ENCODE measurements around the gene SPCS1.
A peak's percentile ranks its signal among the peaks of the same experiment; 100 is the strongest.

Gene SPCS1

GRCh38 chr3:52707585-52707984 is 1.7 kb downstream of the SPCS1 start:
- H3K4me2 ChIP-seq (ENCODE audit: low read length): peak overlapping the region; percentile 97
- peaks cover 38% of the 10 kb centered on the region for H3K4me1 ChIP-seq (ENCODE audit: low read length)
- H2AFZ ChIP-seq (ENCODE audit: low read depth, low read length): no peak overlapping the region
- peaks cover 30% of the 10 kb centered on the region for H3K36me3 ChIP-seq (replicated peaks; ENCODE audit: low read depth, low read length)
- 0 out of 2 replicates have a peak overlapping the region, but pooled peaks have one; percentile 2 for H3K9ac ChIP-seq (ENCODE audit: low read length)
- TF ChIP-seq CTCF (IDR thresholded peaks at IDR 0.05; ENCODE audit: low read depth, low read length): no peak
- TF ChIP-seq EZH2phosphoT487 (IDR thresholded peaks at IDR 0.05; ENCODE audit: low read depth): no peak
- no peaks in the 10 kb centered on the region for H4K20me1 ChIP-seq (ENCODE audit: insufficient read depth, low read length)
- peaks cover 52% of the 10 kb centered on the region for H3K79me2 ChIP-seq (ENCODE audit: low read length)
- no peaks in the 10 kb centered on the region for H3K9me3 ChIP-seq (ENCODE audit: insufficient read depth, low read length)
- peak overlapping the region; percentile 40 for H3K27ac ChIP-seq (ENCODE audit: low read length)
- H3K27me3 ChIP-seq (ENCODE audit: low read depth, low read length): no peaks in the 10 kb centered on the region
- H3K4me3 ChIP-seq (ENCODE audit: low read length): peak overlapping the region; percentile 91

GRCh38 chr3:52710512-52710911 is 4.6 kb downstream of the SPCS1 start:
- Histone ChIP-seq H3K36me3 (replicated peaks; ENCODE audit: low read depth, low read length) (peaks cover 35% of the 10 kb centered on the region), H3K79me2 (ENCODE audit: low read length) (peaks cover 26% of the 10 kb centered on the region), H3K27ac (ENCODE audit: low read length) (peak overlapping the region; percentile 57), H3K4me1 (ENCODE audit: low read length) (peaks cover 28% of the 10 kb centered on the region), H3K9ac (ENCODE audit: low read length) (no peak overlapping the region), H2AFZ (ENCODE audit: low read depth, low read length) (no peak overlapping the region), H4K20me1 (ENCODE audit: insufficient read depth, low read length) (no peaks in the 10 kb centered on the region), H3K27me3 (ENCODE audit: low read depth, low read length) (no peaks in the 10 kb centered on the region), H3K4me3 (ENCODE audit: low read length) (no peak overlapping the region), H3K4me2 (ENCODE audit: low read length) (peak overlapping the region; percentile 1; the same call in 1 of the 2 replicates), H3K9me3 (ENCODE audit: insufficient read depth, low read length) (no peaks in the 10 kb centered on the region)
- TF ChIP-seq EZH2phosphoT487 (IDR thresholded peaks at IDR 0.05; ENCODE audit: low read depth): no peak

- no peaks in the 10 kb centered on the region for H4K20me1 ChIP-seq (ENCODE audit: insufficient read depth, low read length)
- no peak overlapping the region for H3K4me3 ChIP-seq (ENCODE audit: low read length)
- H3K27me3 ChIP-seq (ENCODE audit: low read depth, low read length): no peaks in the 10 kb centered on the region
- TF ChIP-seq EZH2phosphoT487 (IDR thresholded peaks at IDR 0.05; ENCODE audit: low read depth) (no peak), CTCF (IDR thresholded peaks at IDR 0.05; ENCODE audit: low read depth, low read length) (no peak)
- no peak overlapping the region for H3K9ac ChIP-seq (ENCODE audit: low read length)
- no peak overlapping the region for H3K4me2 ChIP-seq (ENCODE audit: low read length)
- H3K79me2 ChIP-seq (ENCODE audit: low read length): peaks cover 10% of the 10 kb centered on the region
- no peaks in the 10 kb centered on the region for H3K9me3 ChIP-seq (ENCODE audit: insufficient read depth, low read length)
- peaks cover 34% of the 10 kb centered on the region for H3K36me3 ChIP-seq (replicated peaks; ENCODE audit: low read depth, low read length)
- H3K27ac ChIP-seq (ENCODE audit: low read length): no peak overlapping the region
- peaks cover 19% of the 10 kb centered on the region for H3K4me1 ChIP-seq (ENCODE audit: low read length)
- H2AFZ ChIP-seq (ENCODE audit: low read depth, low read length): no peak overlapping the region
Observed at GRCh38 chr3:52712291-52713212, 6.6 kb downstream of the SPCS1 start.

- no peak overlapping the region for H3K27ac ChIP-seq (ENCODE audit: low read length)
- no peak overlapping the region for H2AFZ ChIP-seq (ENCODE audit: low read depth, low read length)
- no peaks in the 10 kb centered on the region for H3K27me3 ChIP-seq (ENCODE audit: low read depth, low read length)
- peaks cover 3% of the 10 kb centered on the region; the same call in 1 of the 2 replicates for H3K9me3 ChIP-seq (ENCODE audit: insufficient read depth, low read length)
- H3K36me3 ChIP-seq (replicated peaks; ENCODE audit: low read depth, low read length): peaks cover 28% of the 10 kb centered on the region
- TF ChIP-seq EZH2phosphoT487 (IDR thresholded peaks at IDR 0.05; ENCODE audit: low read depth) (no peak), CTCF (IDR thresholded peaks at IDR 0.05; ENCODE audit: low read depth, low read length) (no peak)
- H3K4me2 ChIP-seq (ENCODE audit: low read length): no peak overlapping the region
- H3K4me1 ChIP-seq (ENCODE audit: low read length): peaks cover 13% of the 10 kb centered on the region
- no peaks in the 10 kb centered on the region for H4K20me1 ChIP-seq (ENCODE audit: insufficient read depth, low read length)
- no peak overlapping the region for H3K9ac ChIP-seq (ENCODE audit: low read length)
- H3K79me2 ChIP-seq (ENCODE audit: low read length): no peaks in the 10 kb centered on the region
- H3K4me3 ChIP-seq (ENCODE audit: low read length): no peak overlapping the region
Observed at GRCh38 chr3:52714335-52715302, 8.7 kb downstream of the SPCS1 start.

Data from OCI-LY3 (cell line).